Stimulated activated CD8-positive, alpha-beta memory T cell treated with anti-CD3 and anti-CD28 coated beads, Interleukin-15, amount 100 ng/mL, for 48 hours (primary cell): ENCODE results near the gene CCDC14.
"Not testable (repeated sequence)": the region's sequence is repeated elsewhere in the genome, so short reads cannot be mapped to it uniquely, and the experiment has no call there.

Experiments used
- DNase-seq, 2 donors: peaks; one replicate each; pipeline ENCODE4 v3.0.0-alpha.2; 2020; ENCODE audit warnings: low read depth in 2 of 2

Gene CCDC14

DNA sequence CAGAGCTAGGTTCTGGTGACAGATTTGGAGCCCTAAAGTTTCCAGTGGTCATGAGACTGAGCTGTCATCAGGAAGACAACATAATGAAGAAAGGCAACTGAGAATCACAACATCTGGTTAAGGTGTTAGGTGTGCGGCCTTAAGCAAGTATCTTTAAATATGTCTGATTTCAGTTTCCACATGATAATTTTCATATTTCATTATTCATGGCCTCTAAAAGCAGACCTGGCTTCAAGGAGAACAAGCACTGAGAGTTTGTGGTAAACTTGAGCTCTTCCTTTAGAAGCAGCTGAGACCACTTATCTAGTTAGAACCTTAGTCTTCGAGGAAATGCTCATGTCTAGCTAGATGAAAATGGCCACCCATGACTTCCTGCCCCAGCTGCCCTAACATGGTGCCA, 51.2 kb downstream of the CCDC14 start:
- no peak for DNase-seq

DNA sequence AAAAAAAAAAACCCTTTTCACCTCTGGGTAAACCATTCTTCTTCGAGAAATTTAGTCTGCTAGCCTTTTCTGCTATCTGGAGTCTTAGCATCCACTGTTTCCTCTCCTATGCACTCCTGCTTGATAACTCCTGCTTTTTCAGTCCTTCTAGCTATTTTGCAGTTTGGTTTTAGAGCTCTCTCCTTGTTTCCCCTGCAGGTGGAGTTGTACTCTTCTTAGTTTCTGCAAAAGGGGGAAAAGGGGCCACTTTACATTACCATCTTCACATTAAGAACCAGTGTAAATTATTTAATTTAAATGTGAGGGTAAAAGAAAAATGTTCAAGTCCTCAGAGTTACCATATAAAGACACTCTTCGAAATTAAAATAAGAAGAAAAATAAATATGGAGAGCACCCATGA, 53.3 kb downstream of the CCDC14 start:
- DNase-seq = no peak

DNA sequence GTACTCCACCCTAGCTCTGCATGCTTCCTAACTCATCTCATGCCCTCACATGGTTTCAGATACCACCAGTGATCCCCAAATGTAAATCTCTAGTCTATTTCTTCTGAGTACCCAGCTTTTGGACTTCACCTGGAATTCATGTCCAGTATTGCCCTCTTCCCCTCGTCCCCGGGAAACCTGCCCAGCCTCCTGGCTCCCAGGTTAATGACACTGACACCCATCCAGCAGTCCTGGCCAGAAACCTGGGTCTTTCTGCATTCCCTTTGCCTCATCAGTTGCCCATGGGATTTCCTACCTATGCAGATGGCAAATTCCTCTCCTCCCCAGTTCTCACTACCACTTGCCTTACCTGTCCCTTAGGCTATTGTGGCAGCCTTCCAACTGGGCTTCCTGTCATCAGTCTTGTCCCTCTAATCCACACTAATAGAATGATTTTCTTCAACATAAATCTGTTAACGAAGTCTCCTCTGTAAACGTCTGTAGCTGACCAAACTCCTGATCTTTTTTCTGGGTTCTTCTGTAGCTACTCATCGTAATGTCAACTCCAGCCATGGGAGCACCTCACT, 61.6 kb downstream of the CCDC14 start:
- DNase-seq = no peak

DNA sequence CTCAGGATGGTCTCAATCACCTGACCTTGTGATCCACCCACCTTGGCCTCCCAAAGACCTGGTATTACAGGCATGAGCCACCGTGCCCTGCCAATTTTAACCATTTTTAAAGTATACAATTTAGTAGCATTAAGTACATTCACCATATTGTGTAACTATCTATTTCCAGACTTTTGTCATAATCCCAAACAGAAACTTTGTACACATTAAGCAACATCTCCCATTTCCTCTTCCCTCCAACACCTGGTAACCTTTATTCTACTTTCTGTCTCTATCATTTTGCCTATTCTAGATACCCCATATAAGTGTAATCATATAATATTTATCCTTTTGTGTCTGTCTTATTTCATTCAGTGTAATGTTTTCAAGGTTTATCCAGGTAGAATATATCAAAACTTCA, 68.0 kb downstream of the CCDC14 start:
- DNase-seq = no peak

DNA sequence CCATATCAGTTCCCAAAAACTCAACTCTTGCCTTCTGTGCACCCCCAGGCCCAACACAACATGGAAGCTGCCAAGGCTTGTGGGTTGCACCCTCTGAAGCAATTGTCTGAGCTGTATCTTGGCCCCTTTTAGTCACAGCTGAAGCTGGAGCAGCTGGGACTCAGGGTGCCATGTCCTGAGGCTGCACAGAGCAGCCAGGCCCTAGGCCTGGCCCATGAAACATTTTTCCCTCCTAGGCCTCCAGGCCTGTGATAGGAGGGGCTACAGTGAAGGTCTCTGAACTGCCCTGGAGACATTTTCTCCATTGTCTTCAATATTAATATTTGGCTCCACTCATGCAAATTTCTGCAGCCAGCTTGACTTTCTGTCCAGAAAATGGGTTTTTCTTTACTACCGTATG, 68.8 kb downstream of the CCDC14 start:
- DNase-seq = no peak

DNA sequence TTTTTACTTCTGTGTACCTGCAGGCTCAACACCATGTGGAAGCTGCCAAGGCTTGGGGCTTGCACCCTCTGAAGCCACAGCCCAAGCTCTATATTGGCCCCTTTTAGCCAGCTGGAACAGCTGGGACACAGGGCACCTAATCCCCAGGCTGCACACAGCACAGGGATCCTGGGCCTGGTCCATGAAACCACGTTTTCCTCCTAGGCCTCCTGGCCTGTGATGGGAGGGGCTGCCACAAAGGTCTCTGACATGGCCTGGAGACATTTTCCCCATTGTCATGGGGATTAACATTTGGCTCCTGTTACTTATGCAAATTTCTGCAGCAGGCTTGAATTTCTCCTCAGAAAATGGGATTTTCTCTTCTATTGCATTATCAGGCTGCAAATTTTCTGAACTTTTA, 70.0 kb downstream of the CCDC14 start:
- not testable (repeated sequence) for DNase-seq

DNA sequence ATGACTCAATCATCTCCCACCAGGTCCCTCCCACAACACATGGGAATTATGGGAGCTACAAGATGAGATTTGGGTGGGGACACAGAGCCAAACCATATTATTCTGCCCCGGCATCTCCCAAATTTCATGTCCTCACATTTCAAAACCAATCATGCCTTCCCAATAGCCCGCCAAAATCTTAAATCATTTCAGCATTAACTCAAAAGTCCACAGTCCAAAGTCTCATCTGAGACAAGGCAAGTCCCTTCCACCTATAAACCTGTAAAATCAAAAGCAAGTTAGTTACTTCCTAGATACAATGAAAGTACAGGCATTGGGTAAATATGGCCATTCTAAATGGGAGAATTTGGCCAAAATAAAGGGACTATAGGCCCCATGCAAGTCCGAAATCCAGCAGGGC, 70.9 kb downstream of the CCDC14 start:
- not testable (repeated sequence) for DNase-seq

DNA sequence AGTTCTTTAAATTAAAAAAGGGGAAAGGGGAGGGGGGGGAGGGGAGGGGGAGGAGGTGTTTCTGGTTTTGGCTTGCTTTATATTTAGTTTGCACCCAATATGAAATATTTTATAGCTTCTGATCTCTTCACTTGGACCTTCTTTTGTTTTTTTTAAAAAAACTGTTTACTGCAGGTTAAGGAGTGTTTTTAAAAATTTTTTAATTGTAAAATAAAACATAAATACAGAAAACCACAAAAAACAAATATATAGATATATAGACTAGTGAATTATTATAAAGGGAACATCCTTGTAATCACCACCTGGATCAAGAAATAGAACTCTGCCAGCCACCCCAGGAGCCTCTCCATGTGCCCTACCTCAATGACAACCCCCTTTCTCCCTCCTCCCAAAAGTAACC, 76.0 kb downstream of the CCDC14 start:
- DNase-seq = no peak

DNA sequence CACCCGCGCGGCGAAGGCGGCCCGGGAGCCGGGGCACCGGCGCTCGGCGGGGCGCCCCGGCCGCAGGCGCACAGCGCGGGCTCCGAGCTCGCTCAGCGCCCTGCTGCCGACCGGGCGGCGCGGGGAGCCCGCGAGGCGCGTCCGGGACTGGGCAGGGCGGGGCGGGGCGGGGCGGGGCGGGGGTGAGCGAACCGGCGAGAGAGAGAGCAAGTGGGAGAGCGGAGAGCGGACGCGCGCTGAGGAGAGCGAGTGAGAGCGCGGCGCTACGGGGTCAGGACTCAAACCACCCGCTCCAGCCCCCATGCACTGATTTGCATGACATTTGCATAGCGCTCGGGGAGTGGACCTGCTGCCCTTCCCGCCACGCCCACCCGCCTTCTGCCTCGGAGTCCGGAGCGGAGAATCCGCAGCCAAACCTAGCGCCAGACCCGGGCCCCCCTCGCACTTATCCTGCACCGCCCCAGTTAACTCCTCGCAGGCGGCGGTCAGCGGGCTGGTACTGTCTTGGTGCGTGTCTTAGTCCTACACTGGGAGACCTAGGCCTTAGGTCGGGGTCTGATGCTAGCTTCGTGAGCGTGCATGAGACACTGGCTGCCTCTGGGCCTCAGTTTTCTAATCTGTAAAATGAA, 76.7 kb downstream of the CCDC14 start, which contains the start of gene MYLK:
Gene MYLK, minus strand, starts transcription at position 130 of the 629 bp plus-strand sequence. CDS start 90,491 bp downstream, outside the sequence.
- peak; percentile 19 to 41 for DNase-seq

DNA sequence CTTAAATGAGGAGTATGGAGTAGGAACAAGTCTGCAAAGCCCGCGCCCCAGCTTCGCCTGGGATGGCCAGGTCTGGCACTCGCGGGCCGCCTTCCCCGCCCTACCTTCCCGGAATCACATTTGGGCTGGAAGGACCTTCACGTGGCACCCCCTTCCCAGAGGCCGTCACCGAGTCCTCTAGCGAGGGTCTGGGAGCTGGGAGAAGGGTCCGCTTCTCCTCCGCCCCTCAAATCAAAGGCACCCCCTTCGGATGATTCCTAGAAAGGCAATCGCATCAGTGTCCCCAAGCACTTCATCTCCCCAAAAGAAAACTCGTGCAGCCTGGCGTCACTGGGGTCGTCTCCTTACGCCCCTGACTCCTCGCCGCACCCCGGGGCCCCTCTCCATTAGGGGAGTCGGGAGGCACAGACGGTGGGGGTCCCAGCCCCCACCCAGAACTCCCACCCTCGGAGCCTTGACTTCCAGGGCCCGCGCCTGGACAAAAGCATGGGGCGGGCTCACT, 77.3 kb downstream of the CCDC14 start:
- no peak for DNase-seq

DNA sequence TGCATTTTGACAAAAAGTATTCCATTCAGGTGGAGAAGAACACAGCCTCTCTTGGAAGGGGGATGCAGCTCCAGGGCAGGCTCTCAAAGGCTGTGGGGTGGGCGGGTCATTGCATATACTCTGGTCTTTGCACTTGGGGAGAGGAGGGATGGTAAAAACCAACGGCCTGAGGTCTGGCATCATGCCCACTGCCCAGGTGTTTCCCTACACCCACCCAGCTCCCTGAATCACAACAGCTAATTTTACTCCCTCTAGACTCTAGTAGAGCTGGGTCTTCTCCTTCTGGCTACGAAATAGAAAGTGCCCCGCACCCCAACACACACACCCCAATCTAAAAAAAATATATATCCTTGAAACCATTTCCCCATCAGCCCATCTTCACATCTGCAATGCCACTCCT, 77.9 kb downstream of the CCDC14 start:
- no peak for DNase-seq

DNA sequence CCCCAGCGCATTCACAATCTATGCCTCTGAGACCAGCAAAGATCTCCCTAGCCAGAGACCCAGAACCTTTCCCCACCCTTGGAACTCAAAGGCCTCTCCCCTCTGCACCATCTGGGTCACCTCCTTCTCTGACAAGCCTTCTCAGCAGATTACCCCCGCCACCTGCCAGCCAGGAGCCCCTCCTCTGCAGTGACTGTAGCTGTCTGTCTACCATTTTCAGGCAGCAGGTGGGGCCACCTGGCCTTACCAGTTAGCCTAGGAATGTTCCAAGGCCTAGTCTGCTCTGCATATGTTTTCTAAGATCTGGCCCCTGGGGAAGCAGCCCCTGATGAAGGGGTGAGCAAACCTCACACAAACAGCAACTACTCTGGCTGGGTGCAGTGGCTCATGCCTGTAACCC, 79.3 kb downstream of the CCDC14 start:
- no peak for DNase-seq

DNA sequence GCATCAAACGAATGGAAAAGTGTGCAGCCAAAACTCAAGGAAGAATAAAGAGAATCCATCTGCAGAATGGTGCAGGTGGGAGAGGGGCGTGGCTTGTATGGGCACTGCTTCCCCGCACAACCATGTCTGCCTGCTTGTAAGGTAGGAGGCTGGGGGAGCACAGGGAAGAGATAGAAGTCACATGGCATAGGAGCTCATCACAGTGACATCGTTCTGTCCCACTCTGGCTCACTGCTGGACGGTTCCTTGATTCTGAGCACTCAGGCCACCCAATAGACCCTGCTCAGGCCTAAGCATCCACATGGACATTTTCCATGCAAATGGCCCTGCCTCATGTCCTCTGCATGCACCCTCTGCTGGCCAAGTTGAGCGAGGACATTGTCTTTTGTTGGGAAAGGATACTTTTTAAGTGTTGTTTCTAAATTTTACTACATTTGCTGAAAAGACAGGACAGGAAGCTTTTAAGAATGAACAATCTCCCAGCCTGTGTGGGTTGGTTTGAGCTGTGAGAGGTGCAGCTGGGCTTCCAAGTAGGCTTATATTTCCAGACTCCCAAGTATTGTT, 79.9 kb downstream of the CCDC14 start:
- no peak for DNase-seq

DNA sequence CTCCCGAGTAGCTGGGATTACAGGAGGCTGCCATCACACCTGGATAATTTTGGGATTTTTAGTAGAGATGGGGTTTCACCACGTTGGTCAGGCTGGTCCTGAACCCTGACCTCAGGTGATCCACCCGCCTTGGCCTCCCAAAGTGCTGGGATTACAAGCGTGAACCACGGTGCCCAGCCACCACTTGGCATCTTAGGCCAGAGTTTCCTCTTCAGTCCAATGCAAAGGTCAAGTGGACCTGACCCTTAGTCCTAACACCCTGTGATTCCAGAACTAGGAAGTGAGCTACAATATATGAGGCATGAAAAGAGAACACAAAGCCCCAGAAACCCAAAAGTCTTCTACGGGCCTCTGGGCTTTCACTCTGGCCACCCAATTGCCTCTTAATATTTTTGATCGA, 82.2 kb downstream of the CCDC14 start:
- no peak for DNase-seq

DNA sequence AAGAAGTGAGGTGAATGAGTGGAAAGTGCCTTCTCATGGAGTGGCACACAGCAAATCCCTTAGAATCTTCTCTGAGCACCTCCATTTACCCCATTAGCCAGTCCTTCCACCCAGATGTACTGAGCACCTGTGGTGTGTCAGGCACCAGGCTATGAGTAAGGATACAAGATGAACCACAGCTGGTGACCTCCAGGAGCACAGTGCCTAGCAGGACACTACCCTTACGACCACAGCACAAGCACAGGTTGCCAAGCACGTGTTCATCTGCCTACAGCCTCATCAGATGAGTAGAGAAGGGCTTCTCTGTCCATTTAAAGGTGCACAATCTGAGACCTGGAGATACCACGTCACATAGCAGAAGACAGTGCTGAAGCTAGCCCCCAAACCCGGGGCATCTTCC, 83.1 kb downstream of the CCDC14 start:
- DNase-seq = no peak

DNA sequence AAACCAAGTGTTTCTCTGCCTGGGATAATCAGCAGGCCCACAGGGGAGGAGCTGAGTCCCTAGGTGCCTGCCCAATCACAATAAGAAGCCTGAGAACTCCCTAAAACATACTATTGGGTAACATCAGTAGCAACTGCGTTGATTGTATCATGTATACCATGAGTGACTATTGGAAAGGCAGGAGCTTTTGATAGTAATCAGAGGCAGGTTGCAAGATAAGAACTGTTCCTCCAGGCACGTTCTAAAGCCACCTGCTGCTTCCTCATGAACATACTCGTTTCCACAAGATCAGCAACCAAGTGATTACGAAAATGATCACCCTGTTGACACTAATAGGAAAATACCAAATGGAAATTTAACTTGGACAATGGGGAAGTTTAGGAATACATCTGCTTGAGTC, 83.6 kb downstream of the CCDC14 start:
- DNase-seq = no peak

DNA sequence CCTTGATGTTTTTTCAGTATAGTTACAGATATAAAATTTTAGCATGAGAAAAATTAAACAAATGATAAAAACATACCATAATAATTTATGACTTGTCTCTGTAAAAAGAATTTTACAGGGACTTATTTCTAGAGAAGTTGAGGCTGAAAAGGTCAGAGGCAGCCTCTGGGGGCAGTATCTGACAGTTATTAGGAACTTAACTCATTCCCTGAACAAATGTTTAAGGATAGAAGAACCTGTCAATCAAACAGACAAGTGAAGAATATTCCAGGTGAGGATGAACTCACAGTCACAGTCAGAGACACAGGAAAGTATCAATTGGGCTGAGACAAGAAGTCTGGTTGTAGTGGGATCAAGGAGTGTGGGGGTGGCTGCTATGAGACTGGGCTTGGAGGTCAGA, 84.2 kb downstream of the CCDC14 start:
- DNase-seq = no peak

DNA sequence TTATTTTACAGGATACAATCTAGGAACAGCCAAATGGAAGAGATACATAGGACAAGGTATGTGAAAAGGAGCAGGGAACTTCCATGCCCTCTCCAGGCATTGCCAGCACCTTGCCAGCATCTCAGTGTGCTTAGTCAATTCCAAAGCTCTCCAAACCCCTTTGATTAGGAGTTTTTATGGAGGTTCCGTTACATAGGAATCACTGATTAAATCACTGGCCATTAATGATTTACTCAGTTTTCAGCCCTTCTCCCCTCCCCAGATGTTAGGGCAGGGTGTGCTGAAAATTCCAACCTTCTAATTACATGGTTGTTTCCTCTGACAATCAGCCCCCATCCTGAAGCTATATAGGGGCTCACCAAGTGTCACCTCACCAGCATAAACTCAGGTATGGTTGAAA, 88.4 kb downstream of the CCDC14 start:
- DNase-seq = no peak

DNA sequence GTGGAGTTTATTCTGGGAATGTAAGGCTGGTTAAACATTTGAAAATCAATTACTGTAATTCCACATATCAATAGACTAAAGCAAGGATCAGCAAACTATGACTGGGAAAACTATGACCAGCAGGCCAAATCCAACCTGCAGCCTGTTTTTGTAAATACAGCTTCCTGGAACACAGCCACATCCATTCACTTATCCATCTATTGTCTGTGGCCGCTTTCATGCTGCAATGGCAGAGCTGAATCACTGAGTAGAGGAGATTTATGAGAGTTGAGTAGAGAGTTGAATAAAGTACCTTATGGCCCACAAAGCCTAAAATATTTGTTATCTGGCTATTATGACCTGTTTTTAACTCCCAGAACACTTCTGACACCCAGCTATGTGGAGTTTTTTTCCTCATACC, 89.1 kb downstream of the CCDC14 start:
- DNase-seq = no peak

DNA sequence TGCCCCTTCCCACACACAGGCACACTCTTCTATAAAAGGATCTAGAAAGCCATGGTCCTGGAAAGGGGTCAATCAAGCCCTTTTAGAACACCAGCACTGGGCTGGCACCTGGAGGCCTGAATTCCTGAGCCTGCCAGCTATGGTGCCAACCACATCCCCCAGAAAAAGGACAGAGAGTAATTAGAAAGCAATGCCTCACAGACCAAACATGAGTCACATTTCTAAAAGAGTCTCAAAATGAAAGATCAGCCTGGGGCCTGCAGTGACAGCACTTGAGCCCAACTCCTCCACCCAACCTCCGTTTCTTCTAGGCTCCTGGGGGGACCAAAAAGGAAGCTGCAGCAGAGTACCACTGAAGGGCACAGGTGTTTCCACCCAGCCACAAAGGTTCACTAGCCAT, 91.0 kb downstream of the CCDC14 start:
- no peak for DNase-seq

DNA sequence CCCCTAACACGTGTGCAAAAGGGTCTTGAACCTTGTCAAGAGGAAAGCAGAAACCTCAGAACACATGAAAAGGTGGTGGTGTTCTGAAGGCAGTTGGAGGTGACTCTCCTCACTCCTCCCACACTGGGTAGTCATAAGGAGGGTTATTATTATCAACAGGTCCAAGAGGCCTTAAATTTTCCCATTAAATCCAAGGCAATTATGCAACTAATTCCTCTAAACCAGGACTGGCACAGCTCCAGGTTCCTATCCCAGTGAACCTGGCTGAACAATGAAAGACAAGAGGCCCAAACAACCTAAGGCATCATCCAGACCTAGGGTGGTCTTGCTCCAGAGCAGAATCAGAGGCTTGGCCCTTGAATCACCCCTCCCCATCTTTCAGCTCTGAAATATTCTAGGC, 91.9 kb downstream of the CCDC14 start:
- DNase-seq = no peak

DNA sequence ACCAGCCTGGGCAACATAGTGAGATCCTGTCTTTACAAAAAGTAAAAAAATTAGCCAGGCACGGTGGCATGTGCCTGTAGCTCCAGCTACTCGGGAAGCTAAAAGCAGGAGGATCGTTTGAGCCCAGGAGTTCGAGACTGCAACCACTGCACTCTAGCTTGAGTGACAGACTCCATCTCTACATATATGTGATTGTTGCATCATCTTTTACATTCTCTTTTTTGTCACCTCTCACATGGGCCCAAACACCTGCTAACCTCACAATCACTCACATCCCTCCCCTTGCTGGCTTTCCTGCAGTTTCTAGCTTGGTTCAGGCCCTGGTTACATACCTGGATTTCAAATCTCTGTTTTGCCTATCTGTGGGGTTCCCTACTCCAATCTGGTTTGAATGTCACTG, 96.3 kb downstream of the CCDC14 start:
- DNase-seq = no peak
